IPS-20b (cell line): ENCODE results near the gene ZC3H18.

ENCODE experiments used
- H3K27ac ChIP-seq: one replicate; pipeline ENCODE4 v1.5.1; 2013; ENCODE audit warnings: low read length
- H3K27me3 ChIP-seq: 2 replicates; pipeline ENCODE4 v1.6.1; 2013; ENCODE audit warnings: mild to moderate bottlenecking, low read length, inconsistent platforms; ENCODE audit not compliant: insufficient read depth
- H3K36me3 ChIP-seq: 2 replicates; pipeline ENCODE4 v1.6.1; 2013; ENCODE audit warnings: low read depth, mild to moderate bottlenecking, inconsistent platforms, low read length, moderate library complexity; ENCODE audit not compliant: insufficient read depth
- H3K4me1 ChIP-seq: 2 replicates; pipeline ENCODE4 v1.6.1; 2013; ENCODE audit warnings: mild to moderate bottlenecking, control low read depth, inconsistent platforms, low read length, moderate library complexity; ENCODE audit not compliant: insufficient read depth
- H3K4me3 ChIP-seq: 2 replicates; pipeline ENCODE4 v1.5.1; 2013; ENCODE audit warnings: mild to moderate bottlenecking, low read length, inconsistent platforms
- H3K9ac ChIP-seq: 2 replicates; pipeline ENCODE4 v1.6.1; 2013; ENCODE audit warnings: low read depth, mild to moderate bottlenecking, inconsistent platforms, low read length, moderate library complexity
- H3K9me3 ChIP-seq: 2 replicates; pipeline ENCODE4 v1.6.1; 2013; ENCODE audit warnings: mild to moderate bottlenecking, low read depth, low read length, inconsistent platforms; ENCODE audit not compliant: insufficient read depth

The ZC3H18 gene

DNA sequence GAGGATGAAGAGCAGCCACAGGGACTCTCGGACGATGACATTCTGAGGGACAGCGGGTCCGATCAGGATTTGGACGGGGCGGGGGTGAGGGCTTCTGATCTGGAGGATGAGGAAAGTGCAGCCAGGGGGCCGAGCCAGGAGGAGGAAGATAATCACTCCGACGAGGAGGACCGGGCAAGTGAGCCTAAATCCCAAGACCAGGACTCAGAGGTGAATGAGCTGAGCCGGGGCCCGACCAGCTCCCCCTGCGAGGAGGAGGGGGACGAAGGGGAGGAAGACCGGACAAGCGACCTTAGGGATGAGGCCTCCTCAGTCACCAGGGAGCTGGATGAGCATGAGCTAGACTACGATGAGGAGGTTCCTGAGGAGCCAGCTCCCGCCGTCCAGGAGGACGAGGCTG lies 7.0 kb downstream of the ZC3H18 start:
- H3K27ac ChIP-seq, result no peak overlapping the region
- H3K4me1 ChIP-seq, result no peaks in the 10 kb centered on the region
- H3K27me3 ChIP-seq, result no peaks in the 10 kb centered on the region
- no peaks in the 10 kb centered on the region for H3K9me3 ChIP-seq
- H3K9ac ChIP-seq, result no peak overlapping the region
- peaks cover 73% of the 10 kb centered on the region for H3K36me3 ChIP-seq
- no peak overlapping the region for H3K4me3 ChIP-seq

DNA sequence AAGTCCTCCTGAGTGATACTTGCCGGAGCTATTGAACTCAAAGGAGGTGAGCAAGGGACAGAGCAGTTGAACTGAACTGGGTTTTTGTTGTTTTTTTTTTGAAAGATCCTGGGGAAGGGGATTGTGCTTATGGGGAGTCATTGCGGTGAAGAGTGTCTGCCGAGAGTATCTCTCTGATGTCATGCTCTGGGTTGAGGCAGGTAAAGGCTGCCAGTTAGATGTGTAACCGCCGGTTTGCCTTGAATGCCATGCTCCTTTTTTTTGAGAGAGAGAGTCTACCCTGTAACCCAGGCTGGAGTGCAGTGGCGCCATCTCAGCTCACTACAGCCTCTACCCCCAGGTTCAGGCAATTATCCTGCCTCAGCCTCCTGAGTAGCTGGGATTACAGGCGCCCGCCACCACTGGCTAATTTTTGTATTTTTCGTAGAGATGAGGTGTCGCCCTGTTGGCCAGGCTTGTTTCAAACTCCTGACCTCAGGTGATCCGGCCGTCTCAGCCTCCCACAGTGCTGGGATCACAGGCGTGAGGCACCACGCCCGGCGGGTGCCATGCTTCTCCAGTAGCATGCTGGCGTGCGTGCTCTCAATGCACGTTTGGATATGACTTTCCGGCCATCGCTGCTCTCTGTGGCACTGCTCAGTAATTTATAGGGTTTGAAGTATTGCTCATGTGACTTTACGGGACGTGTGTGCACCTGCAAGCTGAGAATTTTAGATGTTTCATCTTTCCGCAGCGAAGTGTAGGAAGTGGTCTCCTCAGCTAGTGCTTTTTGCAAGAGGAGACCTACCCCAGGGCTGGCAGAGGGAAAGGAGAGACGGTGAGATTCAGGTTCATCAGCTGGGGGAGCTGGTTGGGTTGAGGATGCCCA lies 8.5 kb downstream of the ZC3H18 start:
- H3K4me1 ChIP-seq, result no peaks in the 10 kb centered on the region
- H3K4me3 ChIP-seq, result no peak overlapping the region
- no peak overlapping the region for H3K9ac ChIP-seq
- H3K36me3 ChIP-seq, result peaks cover 75% of the 10 kb centered on the region
- H3K27ac ChIP-seq, result no peak overlapping the region
- H3K27me3 ChIP-seq, result no peaks in the 10 kb centered on the region
- no peaks in the 10 kb centered on the region for H3K9me3 ChIP-seq

DNA sequence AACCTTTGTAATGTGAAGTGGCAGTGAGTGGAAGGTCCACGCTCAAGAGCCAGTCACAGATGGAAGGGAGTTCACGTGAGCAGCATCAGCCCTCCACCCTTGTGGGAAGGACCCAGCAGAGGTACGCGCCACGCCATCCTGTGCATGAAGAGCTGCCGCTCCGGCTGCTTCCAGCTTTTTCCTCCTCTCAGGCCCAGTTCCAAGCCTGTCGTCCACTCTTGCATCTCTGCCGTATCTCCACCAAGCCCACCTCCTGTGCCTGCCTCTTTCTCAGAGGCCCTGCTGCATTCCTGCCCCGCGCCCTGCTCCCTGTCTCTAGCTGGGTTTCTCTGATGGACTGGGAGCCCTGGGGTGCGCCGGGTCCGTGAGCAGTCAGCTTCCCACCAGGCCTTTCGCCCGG lies 10.2 kb downstream of the ZC3H18 start:
- Histone ChIP-seq H3K27ac (no peak overlapping the region), H3K4me3 (no peak overlapping the region), H3K4me1 (no peaks in the 10 kb centered on the region), H3K27me3 (no peaks in the 10 kb centered on the region), H3K9me3 (no peaks in the 10 kb centered on the region), H3K36me3 (peaks cover 69% of the 10 kb centered on the region), H3K9ac (no peak overlapping the region)

DNA sequence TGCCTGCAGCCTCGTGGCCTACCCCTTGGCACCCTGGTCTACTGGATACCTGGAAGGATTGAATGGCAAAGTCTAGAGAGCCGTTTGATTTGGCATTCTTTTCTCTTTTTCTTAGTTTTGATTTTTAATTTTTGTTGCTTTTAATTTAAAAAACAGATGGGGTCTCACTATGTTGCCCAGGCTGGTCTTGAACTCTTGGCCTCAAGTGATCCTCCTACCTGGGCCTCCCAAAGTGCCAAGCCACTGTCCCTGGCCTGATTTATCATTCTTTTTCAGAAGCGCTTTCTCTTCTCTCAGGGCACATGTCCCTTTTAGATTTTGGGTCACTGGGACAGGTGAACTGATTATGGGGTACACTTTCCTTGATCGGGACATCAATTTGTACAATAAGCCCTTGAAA lies 10.8 kb downstream of the ZC3H18 start:
- no peaks in the 10 kb centered on the region for H3K4me1 ChIP-seq
- no peaks in the 10 kb centered on the region for H3K27me3 ChIP-seq
- H3K9ac ChIP-seq, result no peak overlapping the region
- peaks cover 68% of the 10 kb centered on the region for H3K36me3 ChIP-seq
- H3K4me3 ChIP-seq, result no peak overlapping the region
- no peaks in the 10 kb centered on the region for H3K9me3 ChIP-seq
- no peak overlapping the region for H3K27ac ChIP-seq

DNA sequence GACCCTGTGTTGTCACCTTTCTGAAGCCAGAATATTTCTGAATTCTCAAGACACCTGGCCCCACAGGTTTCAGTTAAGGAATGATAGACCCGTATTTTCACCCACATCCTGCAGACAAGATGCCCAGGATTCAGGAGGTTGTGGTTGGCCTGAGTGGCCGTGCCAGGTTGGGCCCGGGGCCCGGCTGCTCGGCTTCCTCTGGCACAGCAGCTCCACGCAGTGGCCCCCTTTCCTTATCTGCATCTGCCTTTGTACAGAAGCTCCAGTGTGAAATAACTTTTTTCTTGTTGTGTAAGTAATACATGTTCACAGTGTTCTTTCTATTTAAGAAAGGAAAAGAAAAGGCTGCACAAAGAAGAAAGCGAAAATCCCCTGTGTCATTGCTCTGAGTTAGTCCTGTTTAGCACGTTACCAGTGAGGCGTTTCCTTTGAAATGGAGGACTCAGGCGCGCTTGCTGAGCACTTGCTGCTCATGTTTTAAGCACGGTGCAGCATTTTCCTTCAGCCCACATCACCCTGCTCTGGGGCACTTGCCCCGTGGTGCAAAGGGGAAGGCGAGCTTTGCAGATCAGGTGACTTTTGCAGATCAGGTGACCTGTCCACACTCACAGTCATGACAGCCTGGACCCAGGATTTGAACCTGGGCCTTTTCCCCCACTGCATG lies 12.8 kb downstream of the ZC3H18 start:
- no peak overlapping the region for H3K4me3 ChIP-seq
- H3K9me3 ChIP-seq, result no peaks in the 10 kb centered on the region
- no peak overlapping the region for H3K27ac ChIP-seq
- H3K9ac ChIP-seq, result no peak overlapping the region
- no peaks in the 10 kb centered on the region for H3K4me1 ChIP-seq
- peaks cover 68% of the 10 kb centered on the region for H3K36me3 ChIP-seq
- no peaks in the 10 kb centered on the region for H3K27me3 ChIP-seq

DNA sequence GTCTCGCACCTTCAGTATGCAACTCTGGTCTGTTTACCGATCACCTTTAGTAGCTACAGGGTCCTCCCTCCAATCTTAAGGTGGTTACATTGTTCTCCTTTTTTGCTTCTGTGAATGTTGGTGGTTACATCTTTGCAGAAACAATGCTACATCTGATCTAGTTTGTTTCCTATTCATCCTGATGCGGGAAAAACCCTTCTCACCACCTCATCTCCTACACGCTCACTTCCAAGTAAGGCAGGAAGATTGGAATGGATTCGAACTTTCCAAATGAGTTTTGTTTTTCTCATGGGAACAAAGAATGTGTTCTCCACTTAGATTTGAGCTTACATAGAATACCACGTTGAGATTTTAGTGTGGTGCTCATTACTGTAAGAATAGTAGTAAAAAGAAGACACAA lies 14.5 kb downstream of the ZC3H18 start:
- H3K4me1 ChIP-seq, result no peaks in the 10 kb centered on the region
- no peak overlapping the region for H3K27ac ChIP-seq
- H3K9ac ChIP-seq, result no peak overlapping the region
- no peaks in the 10 kb centered on the region for H3K27me3 ChIP-seq
- H3K36me3 ChIP-seq, result peaks cover 71% of the 10 kb centered on the region
- no peaks in the 10 kb centered on the region for H3K9me3 ChIP-seq
- H3K4me3 ChIP-seq, result no peak overlapping the region

DNA sequence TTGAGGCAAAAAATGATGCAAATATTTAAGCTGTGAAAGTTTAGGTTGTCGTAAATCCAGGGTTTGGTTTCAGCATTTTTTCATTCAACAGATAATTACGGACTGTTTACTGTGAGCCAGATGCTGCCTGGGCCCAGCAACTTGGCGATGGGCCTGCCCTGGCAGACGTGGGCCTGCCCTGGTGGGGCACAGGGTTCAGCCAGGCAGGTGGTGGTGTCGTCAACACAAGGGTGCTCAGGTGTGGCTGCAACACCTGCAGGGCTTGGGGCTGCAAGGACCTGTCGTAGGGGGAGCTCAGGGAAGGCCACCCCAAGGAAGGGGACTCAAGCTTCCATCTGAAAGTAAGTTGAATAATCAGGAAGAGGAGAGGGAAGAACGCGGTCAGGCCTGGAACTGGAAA lies 15.1 kb downstream of the ZC3H18 start:
- Histone ChIP-seq H3K4me3 (no peak overlapping the region), H3K27ac (no peak overlapping the region), H3K9me3 (no peaks in the 10 kb centered on the region), H3K9ac (no peak overlapping the region), H3K4me1 (no peaks in the 10 kb centered on the region), H3K27me3 (no peaks in the 10 kb centered on the region), H3K36me3 (peaks cover 74% of the 10 kb centered on the region)

DNA sequence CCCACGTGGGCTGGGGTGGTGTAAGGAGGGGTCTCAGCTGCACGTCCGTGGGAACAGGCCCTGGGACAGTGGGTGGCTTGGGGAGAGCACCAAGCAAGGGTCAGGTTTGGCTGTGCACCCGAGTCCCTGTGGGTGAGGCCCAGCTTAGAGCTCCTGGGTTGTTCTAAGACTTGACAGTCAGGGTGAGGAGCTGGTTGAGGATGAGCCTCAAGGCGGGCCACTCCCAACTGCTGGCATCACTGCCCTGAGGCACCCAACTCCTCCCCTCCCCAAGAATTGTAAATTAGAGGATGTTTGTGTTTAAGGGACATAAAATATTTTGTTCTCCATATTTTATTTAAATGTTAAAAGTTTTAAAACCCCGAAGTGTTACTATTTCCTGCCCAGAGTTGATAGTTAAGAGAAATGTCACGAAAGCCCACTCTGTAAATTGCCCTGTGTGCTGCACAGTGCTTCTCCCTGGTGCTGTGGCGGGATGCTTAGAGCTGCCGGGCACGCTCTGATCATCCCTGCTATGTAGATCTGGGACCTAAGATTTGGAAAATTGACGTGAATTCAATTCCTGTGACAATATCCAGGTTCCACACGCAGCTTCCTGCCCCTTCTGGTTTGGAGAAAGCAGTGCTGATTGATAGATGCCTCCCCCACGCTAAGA lies 15.9 kb downstream of the ZC3H18 start:
- H3K9me3 ChIP-seq, result no peaks in the 10 kb centered on the region
- no peak overlapping the region for H3K9ac ChIP-seq
- H3K4me3 ChIP-seq, result no peak overlapping the region
- H3K36me3 ChIP-seq, result peaks cover 72% of the 10 kb centered on the region
- H3K27ac ChIP-seq, result no peak overlapping the region
- H3K4me1 ChIP-seq, result no peaks in the 10 kb centered on the region
- H3K27me3 ChIP-seq, result no peaks in the 10 kb centered on the region

DNA sequence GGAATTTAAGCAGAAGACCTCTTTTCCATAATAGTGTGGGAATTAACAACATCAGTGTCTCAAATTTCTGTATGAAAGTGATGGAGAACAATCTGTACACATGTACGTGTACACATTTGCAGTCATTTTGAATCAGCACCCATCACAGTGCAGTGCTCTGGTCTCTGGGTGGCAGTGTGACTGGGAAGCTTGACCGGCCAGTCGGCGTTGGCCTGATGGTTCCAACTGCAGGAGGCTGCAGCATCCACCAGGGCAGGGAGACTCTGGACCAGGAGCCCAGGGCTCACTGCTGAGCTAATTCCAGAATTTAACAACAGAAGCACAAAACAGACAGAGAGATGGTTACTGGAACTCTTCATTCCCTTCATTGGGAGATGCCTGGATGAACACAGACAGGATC lies 17.9 kb downstream of the ZC3H18 start:
- Histone ChIP-seq H3K4me1 (no peaks in the 10 kb centered on the region), H3K4me3 (no peak overlapping the region), H3K36me3 (peaks cover 65% of the 10 kb centered on the region), H3K27me3 (no peaks in the 10 kb centered on the region), H3K9me3 (no peaks in the 10 kb centered on the region), H3K9ac (no peak overlapping the region), H3K27ac (no peak overlapping the region)

DNA sequence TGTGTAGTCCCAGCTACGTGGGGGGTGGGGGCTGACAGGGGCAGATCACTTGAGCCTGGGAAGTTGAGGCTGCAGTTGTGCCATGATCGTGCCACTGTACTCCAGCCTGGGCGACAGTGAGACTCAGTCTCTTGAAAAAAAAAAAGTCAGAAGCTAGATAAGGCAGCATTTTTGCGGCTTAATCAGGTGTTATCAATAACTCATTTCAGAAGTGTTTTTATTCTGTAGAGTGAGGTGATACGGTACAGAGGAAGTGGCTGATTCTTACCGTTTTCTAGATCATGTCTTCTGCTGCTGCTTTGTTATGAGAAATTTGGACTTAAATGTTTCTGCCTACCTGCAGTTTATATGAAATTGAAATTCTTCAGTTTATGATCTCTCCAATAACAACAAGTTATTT lies 18.6 kb downstream of the ZC3H18 start:
- no peaks in the 10 kb centered on the region for H3K9me3 ChIP-seq
- H3K4me3 ChIP-seq, result no peak overlapping the region
- no peak overlapping the region for H3K27ac ChIP-seq
- H3K9ac ChIP-seq, result no peak overlapping the region
- no peaks in the 10 kb centered on the region for H3K27me3 ChIP-seq
- H3K36me3 ChIP-seq, result peaks cover 65% of the 10 kb centered on the region
- no peaks in the 10 kb centered on the region for H3K4me1 ChIP-seq

DNA sequence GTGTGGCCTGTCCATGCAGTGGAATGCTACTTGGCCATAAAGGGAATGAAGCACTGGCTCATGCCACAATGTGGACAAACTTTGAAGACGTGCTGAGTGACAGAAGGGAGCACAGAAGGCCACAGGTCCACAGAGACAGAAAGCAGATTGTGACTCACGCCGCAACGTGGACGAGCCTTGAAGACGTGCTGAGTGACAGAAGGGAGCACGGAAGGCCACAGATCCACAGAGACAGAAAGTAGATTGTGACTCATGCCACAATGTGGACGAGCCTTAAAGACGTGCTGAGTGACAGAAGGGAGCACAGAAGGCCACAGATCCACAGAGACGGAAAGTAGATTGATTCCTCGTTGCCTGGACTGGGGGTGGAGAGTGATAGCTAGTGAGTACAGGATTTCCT lies 19.2 kb downstream of the ZC3H18 start:
- no peaks in the 10 kb centered on the region for H3K4me1 ChIP-seq
- no peaks in the 10 kb centered on the region for H3K27me3 ChIP-seq
- peaks cover 66% of the 10 kb centered on the region for H3K36me3 ChIP-seq
- H3K9ac ChIP-seq, result no peak overlapping the region
- H3K9me3 ChIP-seq, result no peaks in the 10 kb centered on the region
- H3K27ac ChIP-seq, result no peak overlapping the region
- H3K4me3 ChIP-seq, result no peak overlapping the region

DNA sequence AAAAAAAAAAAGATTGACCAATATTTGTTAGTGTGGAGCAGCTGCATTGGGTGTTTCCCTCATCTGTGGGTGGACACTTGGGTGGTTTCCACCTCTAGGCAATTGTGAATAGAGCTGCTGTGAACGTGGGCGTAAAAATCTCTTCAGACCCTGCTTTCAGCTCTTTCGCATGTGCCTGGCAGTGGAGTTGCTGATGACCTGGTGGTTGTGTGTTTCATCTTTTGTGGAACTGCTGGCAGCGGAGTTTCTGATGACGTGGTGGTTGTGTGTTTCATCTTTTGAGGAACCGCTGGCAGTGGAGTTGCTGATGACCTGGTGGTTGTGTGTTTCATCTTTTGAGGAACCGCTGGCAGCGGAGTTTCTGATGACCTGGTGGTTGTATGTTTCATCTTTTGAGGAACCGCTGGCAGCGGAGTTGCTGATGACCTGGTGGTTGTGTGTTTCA lies 21.4 kb downstream of the ZC3H18 start:
- H3K27ac ChIP-seq, result no peak overlapping the region
- H3K27me3 ChIP-seq, result no peaks in the 10 kb centered on the region
- peaks cover 61% of the 10 kb centered on the region for H3K36me3 ChIP-seq
- H3K4me3 ChIP-seq, result no peak overlapping the region
- H3K9me3 ChIP-seq, result no peaks in the 10 kb centered on the region
- no peak overlapping the region for H3K9ac ChIP-seq
- H3K4me1 ChIP-seq, result no peaks in the 10 kb centered on the region
